IPS DF 6.9 (cell line): Measurements from ENCODE around the gene VWA3B.

Experiments
- DNase-seq: peaks from one replicate; pipeline ENCODE4 v3.0.0-alpha.2; 2013; ENCODE audit warnings: low read depth, low spot score
- H3K27ac ChIP-seq: one replicate; pipeline ENCODE4 v1.5.1; 2013; ENCODE audit warnings: low read length, control low read depth
- H3K27me3 ChIP-seq: 2 replicates; pipeline ENCODE4 v1.6.1; 2013; ENCODE audit warnings: mild to moderate bottlenecking, low read length; ENCODE audit not compliant: control insufficient read depth, insufficient read depth
- H3K36me3 ChIP-seq: 2 replicates; pipeline ENCODE4 v1.6.1; 2013; ENCODE audit warnings: low read length; ENCODE audit not compliant: control insufficient read depth, insufficient read depth
- H3K4me1 ChIP-seq: 2 replicates; pipeline ENCODE4 v1.6.1; 2013; ENCODE audit warnings: low read length; ENCODE audit not compliant: control insufficient read depth, insufficient read depth
- H3K4me3 ChIP-seq: 2 replicates; pipeline ENCODE4 v1.5.1; 2013; ENCODE audit warnings: mild to moderate bottlenecking, low read length
- H3K9me3 ChIP-seq: 2 replicates; pipeline ENCODE4 v1.6.1; 2013; ENCODE audit warnings: low read length, inconsistent platforms; ENCODE audit not compliant: control insufficient read depth, insufficient read depth
- WGBS: extraction: QIAGEN DNeasy Blood & Tissue Kit; methylation state at CpG from one replicate; pipeline ENCODE4 v1.1.7; 2013; ENCODE audit warnings: mixed read lengths, missing lambda C conversion rate; ENCODE audit not compliant: insufficient read length, insufficient coverage; 5-methylcytosine and 5-hydroxymethylcytosine counted together

Gene VWA3B

GRCh38 chr2:98165516-98166071 is 78.6 kb downstream of the VWA3B start:
- no peaks in the 10 kb centered on the region for H3K4me1 ChIP-seq
- H3K9me3 ChIP-seq = no peaks in the 10 kb centered on the region
- H3K36me3 ChIP-seq = no peaks in the 10 kb centered on the region
- no peaks in the 10 kb centered on the region for H3K27me3 ChIP-seq
- H3K27ac ChIP-seq = no peak overlapping the region
- no peak overlapping the region for H3K4me3 ChIP-seq
- no peak for DNase-seq
- no CpG with 5 or more reads among the region's 5 CpGs for WGBS

GRCh38 chr2:98167916-98168315 is 80.9 kb downstream of the VWA3B start:
- no CpG with 5 or more reads among the region's 2 CpGs for WGBS
- Histone ChIP-seq H3K4me3 (no peak overlapping the region), H3K36me3 (no peaks in the 10 kb centered on the region), H3K27me3 (no peaks in the 10 kb centered on the region), H3K4me1 (no peaks in the 10 kb centered on the region), H3K9me3 (no peaks in the 10 kb centered on the region), H3K27ac (no peak overlapping the region)
- no peak for DNase-seq

GRCh38 chr2:98170076-98170475 is 83.1 kb downstream of the VWA3B start:
- no peaks in the 10 kb centered on the region for H3K4me1 ChIP-seq
- no peak overlapping the region for H3K4me3 ChIP-seq
- no peaks in the 10 kb centered on the region for H3K9me3 ChIP-seq
- DNase-seq = no peak
- H3K27ac ChIP-seq = no peak overlapping the region
- no peaks in the 10 kb centered on the region for H3K27me3 ChIP-seq
- no peaks in the 10 kb centered on the region for H3K36me3 ChIP-seq
- no CpG with 5 or more reads among the region's 3 CpGs for WGBS

- H3K27me3 ChIP-seq = no peaks in the 10 kb centered on the region
- 0 out of 2 replicates have a peak, but pooled peaks cover 2% of the 10 kb centered on the region for H3K4me1 ChIP-seq
- no CpG with 5 or more reads among the region's 14 CpGs for WGBS
- no peak overlapping the region for H3K4me3 ChIP-seq
- DNase-seq = no peak
- H3K27ac ChIP-seq = no peak overlapping the region
- no peaks in the 10 kb centered on the region for H3K9me3 ChIP-seq
- H3K36me3 ChIP-seq = no peaks in the 10 kb centered on the region
Measured at GRCh38 chr2:98172150-98172765, 85.3 kb downstream of the VWA3B start.

- Histone ChIP-seq H3K27ac (no peak overlapping the region), H3K4me3 (no peak overlapping the region), H3K4me1 (0 out of 2 replicates have a peak, but pooled peaks cover 2% of the 10 kb centered on the region), H3K9me3 (no peaks in the 10 kb centered on the region), H3K27me3 (no peaks in the 10 kb centered on the region), H3K36me3 (no peaks in the 10 kb centered on the region)
- WGBS = no CpG with 5 or more reads among the region's 2 CpGs
- no peak for DNase-seq
Measured at GRCh38 chr2:98172951-98173350, 86.0 kb downstream of the VWA3B start.

- no peak for DNase-seq
- WGBS = no CpG with 5 or more reads among the region's 6 CpGs
- no peak overlapping the region for H3K27ac ChIP-seq
- H3K4me3 ChIP-seq = no peak overlapping the region
- no peaks in the 10 kb centered on the region for H3K27me3 ChIP-seq
- 0 out of 2 replicates have a peak, but pooled peaks cover 2% of the 10 kb centered on the region for H3K4me1 ChIP-seq
- no peaks in the 10 kb centered on the region for H3K9me3 ChIP-seq
- H3K36me3 ChIP-seq = no peaks in the 10 kb centered on the region
Measured at GRCh38 chr2:98175811-98176210, 88.8 kb downstream of the VWA3B start.

GRCh38 chr2:98177286-98177685 is 90.3 kb downstream of the VWA3B start:
- DNase-seq = no peak
- H3K4me1 ChIP-seq = 0 out of 2 replicates have a peak, but pooled peaks cover 2% of the 10 kb centered on the region
- no peaks in the 10 kb centered on the region for H3K36me3 ChIP-seq
- no peak overlapping the region for H3K27ac ChIP-seq
- no CpG with 5 or more reads among the region's 2 CpGs for WGBS
- no peaks in the 10 kb centered on the region for H3K27me3 ChIP-seq
- no peak overlapping the region for H3K4me3 ChIP-seq
- H3K9me3 ChIP-seq = no peaks in the 10 kb centered on the region

GRCh38 chr2:98177986-98178385 is 91.0 kb downstream of the VWA3B start:
- H3K4me1 ChIP-seq = 0 out of 2 replicates have a peak, but pooled peaks cover 2% of the 10 kb centered on the region
- H3K27ac ChIP-seq = no peak overlapping the region
- H3K9me3 ChIP-seq = no peaks in the 10 kb centered on the region
- H3K4me3 ChIP-seq = no peak overlapping the region
- no peaks in the 10 kb centered on the region for H3K27me3 ChIP-seq
- no CpG with 5 or more reads among the region's 6 CpGs for WGBS
- DNase-seq = no peak
- H3K36me3 ChIP-seq = no peaks in the 10 kb centered on the region

GRCh38 chr2:98180456-98180855 is 93.5 kb downstream of the VWA3B start:
- 0 out of 2 replicates have a peak, but pooled peaks cover 2% of the 10 kb centered on the region for H3K4me1 ChIP-seq
- no CpG with 5 or more reads among the region's 2 CpGs for WGBS
- H3K9me3 ChIP-seq = no peaks in the 10 kb centered on the region
- H3K27me3 ChIP-seq = no peaks in the 10 kb centered on the region
- no peak for DNase-seq
- no peak overlapping the region for H3K4me3 ChIP-seq
- no peaks in the 10 kb centered on the region for H3K36me3 ChIP-seq
- H3K27ac ChIP-seq = no peak overlapping the region

GRCh38 chr2:98181346-98181745 is 94.4 kb downstream of the VWA3B start:
- no CpG with 5 or more reads among the region's 3 CpGs for WGBS
- H3K27me3 ChIP-seq = no peaks in the 10 kb centered on the region
- no peak for DNase-seq
- no peaks in the 10 kb centered on the region for H3K4me1 ChIP-seq
- no peaks in the 10 kb centered on the region for H3K36me3 ChIP-seq
- H3K9me3 ChIP-seq = no peaks in the 10 kb centered on the region
- no peak overlapping the region for H3K27ac ChIP-seq
- H3K4me3 ChIP-seq = no peak overlapping the region

- no peak for DNase-seq
- Histone ChIP-seq H3K4me1 (no peaks in the 10 kb centered on the region), H3K4me3 (no peak overlapping the region), H3K27me3 (no peaks in the 10 kb centered on the region), H3K9me3 (no peaks in the 10 kb centered on the region), H3K27ac (no peak overlapping the region), H3K36me3 (no peaks in the 10 kb centered on the region)
- no CpG with 5 or more reads among the region's 5 CpGs for WGBS
Measured at GRCh38 chr2:98185801-98186200, 98.8 kb downstream of the VWA3B start.
